Adrenal gland (tissue), 12 donors: ENCODE data around the gene UGGT1. TPM values are rescaled to one million over a fixed set of nuclear protein-coding genes. Genes with fewer than 3 reads are reported as not detected.

Source experiments
- DNase-seq, 7 donors: peaks; one replicate each; pipeline ENCODE4 v3.0.0-alpha.2; 2019 to 2020
- H3K27ac ChIP-seq, 5 donors: fragments of 200-600 bp; sonication (generic) in 4 of 5; 1 replicate in 3 of 5; 2 replicates in 2 of 5; pipeline versions ENCODE4 v1.5.1 to v1.8.0; 2016 to 2020; ENCODE audit warnings: mild to moderate bottlenecking in 1 of 5
- H3K27me3 ChIP-seq: fragments of 200-600 bp; 2 replicates; pipeline ENCODE4 v1.8.0; 2021
- H3K36me3 ChIP-seq, 2 donors: fragments of 200-600 bp; replicated peaks in 1 of 2; 1 replicate in 1 of 2; 2 replicates in 1 of 2; pipeline versions ENCODE4 v1.5.1 to v1.8.0; 2018 to 2022
- H3K4me1 ChIP-seq, 2 donors: fragments of 200-600 bp; replicated peaks in 1 of 2; 1 replicate in 1 of 2; 2 replicates in 1 of 2; pipeline versions ENCODE4 v1.5.1 to v1.8.0; 2018 to 2021
- H3K4me3 ChIP-seq, 4 donors: fragments of 200-600 bp; sonication (generic) in 3 of 4; one replicate each; pipeline ENCODE4 v1.5.1; 2016 to 2018
- H3K9me3 ChIP-seq, 3 donors: fragments of 200-600 bp; sonication (generic) in 1 of 3; replicated peaks in 1 of 3; 1 replicate in 2 of 3; 2 replicates in 1 of 3; pipeline versions ENCODE4 v1.5.1 to v1.8.0; 2016 to 2021
- POLR2A ChIP-seq, 2 donors: fragments of 450-650 bp; IDR thresholded peaks; one replicate each; pipeline ENCODE4 v1.6.1; 2017; ENCODE audit warnings: antibody characterized with exemption in 2 of 2, mild to moderate bottlenecking in 2 of 2, moderate library complexity in 1 of 2
- WGBS, 4 donors: extraction: QIAGEN DNeasy Blood & Tissue Kit in 2 of 4; methylation state at CpG; one replicate each; pipeline versions ENCODE4 v1.1.5 to v1.1.7; 2013 to 2017; 5-methylcytosine and 5-hydroxymethylcytosine counted together
- intact Hi-C, 2 donors: fragments of 100-400 bp; cut with DNase I; formaldehyde crosslinking; loops; one replicate each; pipeline versions ENCODE4 v1.14.1 to v1.15.0; 2022 to 2023
- polyA plus RNA-seq, 3 donors: library from polyadenylated mRNA; stranded (reverse); fragments of 200-250 nt in 2 of 3; fragments of 350-450 nt in 1 of 3; fragmentation: Illumina TruSeq in 1 of 3; extraction: RNeasy Lipid Tissue Mini Kit (QIAGEN cat#74804) in 1 of 3; gene quantifications; one replicate each; pipeline ENCODE4 v1.2.3, GENCODE V29; 2013 to 2014
- total RNA-seq, 9 donors: library from RNA; depleted of rRNA in 4 of 9; stranded (reverse); fragments of >200 nt in 4 of 9; fragments of 120-200 nt in 1 of 9; fragmentation: NEBNext Ultra II Directional in 1 of 9; extraction: Animal tissue kit (Norgen Biotek cat#: 25700) in 1 of 9; gene quantifications; one replicate each; pipeline versions ENCODE4 v1.1.0 to v1.2.4, GENCODE V29; 2013 to 2023
- TF ChIP-seq, protein P1 (sequence below), 6 experiments: fragments of 450-650 bp in 4 of 6; fragments of 200-600 bp in 2 of 6; sonication (generic) in 1 of 6; IDR thresholded peaks; 1 replicate in 5 of 6; 2 replicates in 1 of 6; pipeline versions ENCODE4 v1.5.1 to v1.8.0; 2016 to 2021; ENCODE audit warnings: antibody characterized with exemption in 6 of 6, mild to moderate bottlenecking in 2 of 6, moderate library complexity in 1 of 6
- donor health status: healthy with polysubstance abuse.
- donor health status: Bipolar disorder and iron deficiency.
- donor health status: DM: yes; HTN: yes; CAD: no.
- donor health status: DM: no; HTN: no; CAD: no.
- donor health status: DM: no; HTN: no; CAD: no.
- donor health status: DM: yes; HTN: yes; CAD: no.

The UGGT1 gene
- total and polyA plus RNA-seq, 12 donors, result 6.6 to 67.5 (median 41.5) TPM

DNA sequence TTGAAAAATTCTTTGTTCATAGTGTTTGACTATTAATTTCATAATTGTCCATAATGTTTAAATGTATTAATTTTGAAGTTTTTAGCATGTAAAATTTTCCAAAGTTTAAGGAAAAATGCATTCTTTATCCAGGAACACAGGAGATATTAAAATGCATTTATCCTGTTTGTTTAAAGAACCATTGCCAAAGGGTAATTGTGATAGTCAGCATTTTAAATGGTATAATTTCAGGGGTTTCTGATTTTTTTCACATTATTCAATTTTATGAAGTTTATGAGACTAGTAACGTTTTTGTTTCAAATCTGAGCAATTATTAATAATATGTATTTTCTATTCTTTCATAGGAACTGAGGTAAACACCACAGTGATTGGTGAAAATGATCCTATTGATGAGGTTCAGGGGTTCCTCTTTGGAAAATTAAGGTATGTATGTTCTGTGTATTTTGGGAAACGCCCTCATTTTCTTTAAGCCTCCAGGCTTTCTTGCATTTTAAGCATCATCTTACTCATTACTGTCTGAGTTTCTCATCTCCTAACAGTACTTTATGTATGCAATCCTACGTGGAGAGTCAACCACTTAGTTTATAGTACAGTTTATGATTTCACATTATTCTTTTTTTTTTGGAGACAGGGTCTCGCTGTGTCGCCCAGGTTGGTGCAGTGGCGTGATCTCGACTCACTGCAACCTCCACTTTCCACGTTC lies 25.1 kb downstream of the UGGT1 start:
- intact Hi-C loops, result no loop called here
- 82 to 85% (median 84%) methylated on average over 8 of the region's 8 CpGs for WGBS, 4 donors
- Histone ChIP-seq H3K4me3 (no peak overlapping the region), H3K27me3 (no peaks in the 10 kb centered on the region), H3K9me3 (no peaks in the 10 kb centered on the region), H3K36me3 (peaks cover 0 to 65% of the 10 kb centered on the region in 2 donors), H3K4me1 (no peaks in the 10 kb centered on the region), H3K27ac (no peak overlapping the region)
- no peak for DNase-seq
- TF ChIP-seq POLR2A (IDR thresholded peaks at IDR 0.05), result no peak
- TF ChIP-seq, protein P1, sequence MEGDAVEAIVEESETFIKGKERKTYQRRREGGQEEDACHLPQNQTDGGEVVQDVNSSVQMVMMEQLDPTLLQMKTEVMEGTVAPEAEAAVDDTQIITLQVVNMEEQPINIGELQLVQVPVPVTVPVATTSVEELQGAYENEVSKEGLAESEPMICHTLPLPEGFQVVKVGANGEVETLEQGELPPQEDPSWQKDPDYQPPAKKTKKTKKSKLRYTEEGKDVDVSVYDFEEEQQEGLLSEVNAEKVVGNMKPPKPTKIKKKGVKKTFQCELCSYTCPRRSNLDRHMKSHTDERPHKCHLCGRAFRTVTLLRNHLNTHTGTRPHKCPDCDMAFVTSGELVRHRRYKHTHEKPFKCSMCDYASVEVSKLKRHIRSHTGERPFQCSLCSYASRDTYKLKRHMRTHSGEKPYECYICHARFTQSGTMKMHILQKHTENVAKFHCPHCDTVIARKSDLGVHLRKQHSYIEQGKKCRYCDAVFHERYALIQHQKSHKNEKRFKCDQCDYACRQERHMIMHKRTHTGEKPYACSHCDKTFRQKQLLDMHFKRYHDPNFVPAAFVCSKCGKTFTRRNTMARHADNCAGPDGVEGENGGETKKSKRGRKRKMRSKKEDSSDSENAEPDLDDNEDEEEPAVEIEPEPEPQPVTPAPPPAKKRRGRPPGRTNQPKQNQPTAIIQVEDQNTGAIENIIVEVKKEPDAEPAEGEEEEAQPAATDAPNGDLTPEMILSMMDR (IDR thresholded peaks at IDR 0.05), result no peak

DNA sequence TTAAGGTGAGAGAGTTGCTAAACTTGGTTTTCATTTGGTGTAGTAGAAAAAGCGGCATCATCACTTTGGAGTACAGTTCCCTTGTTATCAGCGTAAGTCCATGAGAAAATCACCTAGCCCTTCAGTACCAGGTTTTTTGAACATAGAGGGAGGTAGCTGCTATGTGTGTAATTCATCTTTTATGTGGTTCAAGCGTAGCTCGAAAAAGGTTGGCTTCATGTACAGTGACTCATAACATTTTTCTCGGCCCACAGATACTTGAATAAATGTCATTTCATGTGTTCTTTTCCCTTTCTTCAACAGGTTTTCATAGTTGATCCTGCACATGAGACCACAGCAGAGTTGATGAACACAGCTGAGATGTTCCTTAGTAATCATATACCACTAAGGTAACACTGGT lies 43.6 kb downstream of the UGGT1 start:
- Histone ChIP-seq H3K4me3 (no peak overlapping the region), H3K27ac (no peak overlapping the region), H3K9me3 (no peaks in the 10 kb centered on the region), H3K4me1 (no peaks in the 10 kb centered on the region), H3K36me3 (peaks cover 0 to 80% of the 10 kb centered on the region in 2 donors), H3K27me3 (no peaks in the 10 kb centered on the region)
- intact Hi-C loops, result no loop called here
- 76 to 86% (median 79%) methylated on average over 5 of the region's 5 CpGs for WGBS, 4 donors
- no peak for DNase-seq
- TF ChIP-seq, protein P1 (IDR thresholded peaks at IDR 0.05), result no peak
- no peak for TF ChIP-seq POLR2A (IDR thresholded peaks at IDR 0.05)

DNA sequence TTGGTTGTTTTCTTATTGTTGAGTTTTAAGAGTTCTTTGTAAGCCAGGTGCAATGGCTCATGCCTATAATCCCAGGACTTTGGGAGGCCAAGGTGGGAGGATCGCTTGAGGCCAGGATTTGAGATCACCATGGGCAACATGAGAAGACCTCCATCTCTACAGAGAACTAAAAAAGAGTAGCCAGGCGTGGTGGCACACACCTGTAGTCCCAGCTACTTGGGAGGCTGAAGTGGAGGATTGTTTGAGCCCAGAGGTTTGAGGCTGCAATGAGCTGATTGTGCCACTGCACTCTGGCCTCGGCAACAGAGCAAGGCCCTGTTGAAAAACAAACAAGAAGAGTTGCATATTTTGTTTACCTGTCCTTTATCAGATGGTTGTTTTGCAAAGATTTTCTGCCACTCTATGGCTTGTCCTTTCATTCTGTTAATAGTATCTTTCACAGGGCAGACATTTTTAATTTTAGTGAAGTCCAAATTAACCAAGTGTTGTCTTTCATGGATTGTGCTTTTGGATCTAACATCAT lies 46.2 kb downstream of the UGGT1 start:
- no peaks in the 10 kb centered on the region for H3K4me1 ChIP-seq
- no peaks in the 10 kb centered on the region for H3K27me3 ChIP-seq
- H3K9me3 ChIP-seq, result no peaks in the 10 kb centered on the region
- intact Hi-C loops, result no loop called here
- no peak overlapping the region for H3K4me3 ChIP-seq
- H3K36me3 ChIP-seq, result peaks cover 0 to 76% of the 10 kb centered on the region in 2 donors
- DNase-seq, result no peak
- 95 to 96% (median 96%) methylated on average over 3 of the region's 3 CpGs for WGBS, 4 donors
- H3K27ac ChIP-seq, result no peak overlapping the region
- no peak for TF ChIP-seq POLR2A (IDR thresholded peaks at IDR 0.05)
- TF ChIP-seq, protein P1 (IDR thresholded peaks at IDR 0.05), result no peak

DNA sequence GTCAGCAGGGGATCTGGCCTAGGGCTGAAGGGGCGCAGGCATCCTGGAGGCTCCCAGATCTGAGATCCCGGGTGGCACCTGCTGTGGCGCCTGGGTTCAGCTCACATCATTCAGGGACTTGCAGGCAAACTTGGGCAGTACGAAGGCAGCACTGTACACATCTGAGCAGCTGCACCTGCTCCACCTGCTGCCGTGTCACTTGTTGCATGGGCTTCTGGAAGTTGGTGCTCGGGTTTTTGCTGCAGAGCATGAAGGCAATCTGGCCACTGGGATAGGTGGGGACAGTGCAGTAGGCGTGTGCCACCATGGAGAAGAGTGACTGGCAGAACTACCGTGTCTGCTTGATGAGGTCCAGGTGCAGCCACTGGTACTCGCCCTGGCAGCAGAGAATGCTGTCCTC lies 48.6 kb downstream of the UGGT1 start:
- H3K4me3 ChIP-seq, result no peak overlapping the region
- no peaks in the 10 kb centered on the region for H3K9me3 ChIP-seq
- no peaks in the 10 kb centered on the region for H3K27me3 ChIP-seq
- no peak for DNase-seq
- peaks cover 0 to 73% of the 10 kb centered on the region in 2 donors for H3K36me3 ChIP-seq
- intact Hi-C loops, result no loop called here
- H3K4me1 ChIP-seq, result no peaks in the 10 kb centered on the region
- 89 to 97% (median 96%) methylated on average over 5 to 9 of the region's 9 CpGs for WGBS, 4 donors
- no peak overlapping the region for H3K27ac ChIP-seq
- TF ChIP-seq, protein P1 (IDR thresholded peaks at IDR 0.05), result no peak
- TF ChIP-seq POLR2A (IDR thresholded peaks at IDR 0.05), result no peak
